ENCODE results near the gene C19orf12.

DNA sequence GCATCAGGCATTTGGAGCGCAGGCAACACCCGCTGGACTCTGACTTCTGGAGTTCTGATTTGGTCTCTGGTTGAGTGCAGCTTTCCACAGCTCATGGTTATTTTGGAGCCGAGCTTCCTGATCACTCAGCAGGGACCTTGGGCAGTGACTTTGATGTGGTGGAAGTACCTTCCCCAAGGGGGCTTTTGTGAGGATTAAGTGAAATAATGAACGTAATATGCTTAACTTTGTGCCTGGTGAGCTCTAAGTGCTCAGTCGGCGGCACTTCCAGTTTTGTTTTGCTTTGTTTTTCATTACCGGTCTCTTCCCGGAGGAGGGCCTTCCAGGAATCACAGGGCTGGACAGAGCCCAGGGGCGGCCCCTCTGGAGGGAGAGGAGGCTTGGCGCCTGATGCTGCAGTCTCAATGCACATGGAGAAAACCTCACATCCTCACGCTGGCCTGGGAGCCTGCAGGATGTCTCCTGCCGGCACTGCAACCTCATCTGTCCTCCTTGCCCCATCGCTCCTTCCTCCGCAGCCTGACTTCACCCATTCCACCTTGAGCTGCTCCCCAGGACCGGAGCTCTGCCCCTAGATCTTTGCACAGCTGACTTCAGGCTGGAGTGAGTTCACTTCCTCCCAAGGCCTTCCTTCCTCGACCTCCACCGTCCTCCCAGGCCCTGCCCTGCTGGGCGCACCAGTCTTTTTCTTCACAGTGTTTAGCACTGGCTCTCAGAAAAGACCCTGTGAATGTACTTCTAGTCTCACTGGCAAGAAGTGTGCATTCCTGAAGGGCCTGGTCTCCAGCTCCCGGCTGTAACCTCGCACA, 48.3 kb downstream of the C19orf12 start:
- TF ChIP-seq, protein P1, sequence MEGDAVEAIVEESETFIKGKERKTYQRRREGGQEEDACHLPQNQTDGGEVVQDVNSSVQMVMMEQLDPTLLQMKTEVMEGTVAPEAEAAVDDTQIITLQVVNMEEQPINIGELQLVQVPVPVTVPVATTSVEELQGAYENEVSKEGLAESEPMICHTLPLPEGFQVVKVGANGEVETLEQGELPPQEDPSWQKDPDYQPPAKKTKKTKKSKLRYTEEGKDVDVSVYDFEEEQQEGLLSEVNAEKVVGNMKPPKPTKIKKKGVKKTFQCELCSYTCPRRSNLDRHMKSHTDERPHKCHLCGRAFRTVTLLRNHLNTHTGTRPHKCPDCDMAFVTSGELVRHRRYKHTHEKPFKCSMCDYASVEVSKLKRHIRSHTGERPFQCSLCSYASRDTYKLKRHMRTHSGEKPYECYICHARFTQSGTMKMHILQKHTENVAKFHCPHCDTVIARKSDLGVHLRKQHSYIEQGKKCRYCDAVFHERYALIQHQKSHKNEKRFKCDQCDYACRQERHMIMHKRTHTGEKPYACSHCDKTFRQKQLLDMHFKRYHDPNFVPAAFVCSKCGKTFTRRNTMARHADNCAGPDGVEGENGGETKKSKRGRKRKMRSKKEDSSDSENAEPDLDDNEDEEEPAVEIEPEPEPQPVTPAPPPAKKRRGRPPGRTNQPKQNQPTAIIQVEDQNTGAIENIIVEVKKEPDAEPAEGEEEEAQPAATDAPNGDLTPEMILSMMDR (IDR thresholded peaks at IDR 0.05): no peak
- TF ChIP-seq POLR2A (IDR thresholded peaks at IDR 0.05): no peak

Measured in testis (tissue), 2 donors.